HG03442 (cell line): ENCODE data around the gene SEZ6.

Source experiments
- ATAC-seq: cut with Tn5 transposase; IDR thresholded peaks from one replicate; pipeline ENCODE4 v1.9.1; 2021; ENCODE audit warnings: mild to moderate bottlenecking, moderate library complexity; ENCODE audit not compliant: unreplicated experiment

Gene SEZ6

DNA sequence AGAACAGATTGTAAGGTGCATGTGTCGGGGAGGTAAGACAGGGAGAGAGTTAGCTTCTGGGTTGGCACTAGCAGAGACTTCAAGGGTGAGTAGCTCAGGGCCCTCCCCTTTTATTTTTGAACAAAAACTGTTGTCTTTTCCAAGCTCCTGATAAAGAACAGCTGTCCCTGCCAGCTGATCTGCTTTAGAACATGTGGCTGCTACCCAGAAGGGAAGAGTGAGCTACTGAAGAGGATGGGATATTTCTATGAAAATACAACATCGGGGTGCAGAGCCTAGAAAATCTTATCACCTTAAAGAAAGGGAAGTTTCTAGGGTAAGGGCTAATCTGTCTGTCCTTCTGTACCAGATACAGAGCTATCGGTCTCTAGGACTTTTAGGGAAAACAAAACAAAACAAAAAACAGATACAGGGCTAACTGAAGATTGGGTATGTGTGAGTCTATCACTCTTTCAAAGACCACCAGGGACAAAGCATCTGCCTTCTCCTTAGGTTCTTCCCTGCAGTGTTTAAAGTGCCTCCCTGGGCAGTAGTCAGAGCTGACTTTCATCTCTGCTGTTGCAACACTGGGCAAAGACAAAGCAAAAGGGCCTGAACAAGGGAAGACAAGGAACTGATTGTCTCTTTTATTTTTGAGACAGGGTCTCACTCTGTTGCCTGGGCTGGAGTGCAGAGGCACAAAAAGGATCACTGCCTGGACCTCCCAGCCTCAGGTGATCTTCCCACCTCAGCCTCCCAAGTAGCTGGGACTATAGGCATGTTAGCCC lies 97.9 kb downstream of the SEZ6 start:
- ATAC-seq: no peak

DNA sequence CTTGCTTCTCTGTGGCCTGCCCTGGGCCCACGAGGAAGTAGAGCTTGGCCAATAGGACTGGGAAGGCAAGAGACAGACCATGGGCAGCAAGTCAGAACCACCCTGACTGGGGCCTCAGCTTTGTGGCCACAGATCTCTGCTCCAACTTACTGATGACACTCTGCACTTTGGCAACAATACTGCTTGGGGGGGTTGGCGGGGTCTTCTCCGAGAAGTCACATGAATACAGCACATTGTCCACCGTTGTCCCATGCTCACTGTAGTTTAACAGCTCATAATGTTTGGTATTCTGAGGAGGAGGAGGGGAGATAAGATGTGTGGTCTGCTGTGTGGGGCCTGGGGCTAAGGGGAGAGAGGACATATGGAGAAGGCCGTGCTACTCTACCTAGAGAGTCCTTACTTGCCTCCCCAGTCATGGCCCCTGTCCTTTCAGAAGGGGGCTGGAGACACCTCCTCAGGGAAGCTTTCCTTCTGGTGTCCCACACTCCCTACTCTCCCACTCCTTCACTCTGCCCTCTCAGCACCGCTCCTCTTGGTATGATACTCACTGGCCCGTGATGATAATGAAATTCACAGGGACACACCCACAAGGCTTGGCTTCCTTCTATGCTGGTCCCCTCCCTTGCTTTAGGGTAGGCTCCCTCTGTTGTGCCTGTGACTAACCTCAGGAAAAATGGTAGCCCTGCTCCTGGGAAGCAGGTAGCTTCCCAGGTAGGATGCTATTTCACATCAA lies 99.0 kb downstream of the SEZ6 start:
- ATAC-seq: no peak

DNA sequence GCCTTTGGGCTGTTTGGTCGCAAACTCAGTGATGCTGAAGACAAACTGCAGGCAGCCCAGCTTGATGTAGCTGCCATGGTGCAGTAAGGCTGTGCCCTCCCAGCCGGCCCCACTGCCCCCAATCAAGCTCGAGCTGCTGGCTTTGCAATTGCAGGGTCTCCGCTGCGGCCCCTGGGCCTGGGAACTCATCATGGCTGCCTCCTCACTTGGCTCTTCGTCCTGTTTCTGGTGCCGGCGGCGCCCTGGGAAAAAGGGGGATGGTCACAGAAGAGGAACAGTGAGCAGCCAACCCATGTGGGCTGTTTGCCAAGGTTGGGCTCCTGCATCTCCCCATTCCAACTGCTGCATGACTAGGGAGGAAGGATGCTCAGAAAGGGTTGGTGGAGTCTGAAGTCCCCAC lies 99.6 kb downstream of the SEZ6 start:
- ATAC-seq: no peak
